Measurements from ENCODE around the gene IGF1R.

DNA sequence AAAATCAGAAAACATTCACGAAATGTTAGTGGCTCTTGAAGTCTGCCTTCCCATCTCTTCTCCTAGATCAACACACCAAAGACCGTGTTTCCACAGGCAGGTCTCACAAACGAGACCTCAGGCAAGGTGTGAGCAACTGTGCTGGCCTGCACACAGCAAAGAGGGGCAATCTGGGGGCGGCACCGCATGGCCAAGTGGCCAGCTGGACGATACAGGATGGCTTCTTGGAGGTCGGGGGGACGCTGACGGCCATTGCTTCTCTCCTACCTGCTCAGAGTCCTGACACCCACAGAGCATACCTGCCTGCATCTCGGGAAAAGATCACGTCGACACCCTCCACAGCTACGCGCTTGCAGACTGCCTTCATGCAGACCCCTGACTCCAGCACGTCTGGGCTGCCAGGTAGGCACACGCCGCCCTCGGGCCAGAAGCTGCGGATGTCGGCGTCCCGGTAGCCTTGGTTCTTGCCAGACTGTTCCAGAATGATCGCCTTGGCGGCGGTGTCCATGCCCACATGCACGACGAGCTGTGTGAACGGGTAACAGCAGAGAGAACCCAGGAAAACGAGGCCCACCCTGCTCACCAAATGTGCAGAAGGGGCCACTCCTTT, 320.9 kb downstream of the IGF1R start:
- TF ChIP-seq, protein P1, sequence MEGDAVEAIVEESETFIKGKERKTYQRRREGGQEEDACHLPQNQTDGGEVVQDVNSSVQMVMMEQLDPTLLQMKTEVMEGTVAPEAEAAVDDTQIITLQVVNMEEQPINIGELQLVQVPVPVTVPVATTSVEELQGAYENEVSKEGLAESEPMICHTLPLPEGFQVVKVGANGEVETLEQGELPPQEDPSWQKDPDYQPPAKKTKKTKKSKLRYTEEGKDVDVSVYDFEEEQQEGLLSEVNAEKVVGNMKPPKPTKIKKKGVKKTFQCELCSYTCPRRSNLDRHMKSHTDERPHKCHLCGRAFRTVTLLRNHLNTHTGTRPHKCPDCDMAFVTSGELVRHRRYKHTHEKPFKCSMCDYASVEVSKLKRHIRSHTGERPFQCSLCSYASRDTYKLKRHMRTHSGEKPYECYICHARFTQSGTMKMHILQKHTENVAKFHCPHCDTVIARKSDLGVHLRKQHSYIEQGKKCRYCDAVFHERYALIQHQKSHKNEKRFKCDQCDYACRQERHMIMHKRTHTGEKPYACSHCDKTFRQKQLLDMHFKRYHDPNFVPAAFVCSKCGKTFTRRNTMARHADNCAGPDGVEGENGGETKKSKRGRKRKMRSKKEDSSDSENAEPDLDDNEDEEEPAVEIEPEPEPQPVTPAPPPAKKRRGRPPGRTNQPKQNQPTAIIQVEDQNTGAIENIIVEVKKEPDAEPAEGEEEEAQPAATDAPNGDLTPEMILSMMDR (IDR thresholded peaks at IDR 0.05; ENCODE audit: insufficient read depth, low read length) = no peak
- TF ChIP-seq GABPA (IDR thresholded peaks at IDR 0.05; ENCODE audit: low read depth) = no peak
- TF ChIP-seq POLR2AphosphoS5 (IDR thresholded peaks at IDR 0.05; ENCODE audit: low read depth) = no peak
- TF ChIP-seq, protein P2, sequence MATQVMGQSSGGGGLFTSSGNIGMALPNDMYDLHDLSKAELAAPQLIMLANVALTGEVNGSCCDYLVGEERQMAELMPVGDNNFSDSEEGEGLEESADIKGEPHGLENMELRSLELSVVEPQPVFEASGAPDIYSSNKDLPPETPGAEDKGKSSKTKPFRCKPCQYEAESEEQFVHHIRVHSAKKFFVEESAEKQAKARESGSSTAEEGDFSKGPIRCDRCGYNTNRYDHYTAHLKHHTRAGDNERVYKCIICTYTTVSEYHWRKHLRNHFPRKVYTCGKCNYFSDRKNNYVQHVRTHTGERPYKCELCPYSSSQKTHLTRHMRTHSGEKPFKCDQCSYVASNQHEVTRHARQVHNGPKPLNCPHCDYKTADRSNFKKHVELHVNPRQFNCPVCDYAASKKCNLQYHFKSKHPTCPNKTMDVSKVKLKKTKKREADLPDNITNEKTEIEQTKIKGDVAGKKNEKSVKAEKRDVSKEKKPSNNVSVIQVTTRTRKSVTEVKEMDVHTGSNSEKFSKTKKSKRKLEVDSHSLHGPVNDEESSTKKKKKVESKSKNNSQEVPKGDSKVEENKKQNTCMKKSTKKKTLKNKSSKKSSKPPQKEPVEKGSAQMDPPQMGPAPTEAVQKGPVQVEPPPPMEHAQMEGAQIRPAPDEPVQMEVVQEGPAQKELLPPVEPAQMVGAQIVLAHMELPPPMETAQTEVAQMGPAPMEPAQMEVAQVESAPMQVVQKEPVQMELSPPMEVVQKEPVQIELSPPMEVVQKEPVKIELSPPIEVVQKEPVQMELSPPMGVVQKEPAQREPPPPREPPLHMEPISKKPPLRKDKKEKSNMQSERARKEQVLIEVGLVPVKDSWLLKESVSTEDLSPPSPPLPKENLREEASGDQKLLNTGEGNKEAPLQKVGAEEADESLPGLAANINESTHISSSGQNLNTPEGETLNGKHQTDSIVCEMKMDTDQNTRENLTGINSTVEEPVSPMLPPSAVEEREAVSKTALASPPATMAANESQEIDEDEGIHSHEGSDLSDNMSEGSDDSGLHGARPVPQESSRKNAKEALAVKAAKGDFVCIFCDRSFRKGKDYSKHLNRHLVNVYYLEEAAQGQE (IDR thresholded peaks at IDR 0.05; ENCODE audit: insufficient replicate concordance, low read depth) = no peak
